Right renal cortex interstitium (tissue), 3 donors: ENCODE results near the gene NCOA3. TPM values are rescaled to one million over a fixed set of nuclear protein-coding genes. Genes with fewer than 3 reads are reported as not detected.
"Not testable (repeated sequence)": the region's sequence is repeated elsewhere in the genome, so short reads cannot be mapped to it uniquely, and the experiment has no call there.

Experiments
- DNase-seq, 3 donors: peaks; one replicate each; pipeline ENCODE4 v3.0.0-alpha.2; 2013; ENCODE audit warnings: low read depth in 3 of 3, low spot score in 2 of 3
- polyA plus RNA-seq, 3 donors: library from polyadenylated mRNA; unstranded; fragments of 120-200 nt; gene quantifications; one replicate each; pipeline ENCODE4 v1.2.1, GENCODE V29; 2013; ENCODE audit not compliant: insufficient read length in 3 of 3

NCOA3 gene
- polyA plus RNA-seq, 3 donors = 34.2 to 36.6 (median 35.3) TPM

- no peak for DNase-seq
These were observed 3.1 kb upstream of the NCOA3 start for GRCh38 chr20:47498606-47499005.

GRCh38 chr20:47499053-47499452 lies 2.6 kb upstream of the NCOA3 start:
- DNase-seq = no peak

GRCh38 chr20:47500082-47500481 lies 1.6 kb upstream of the NCOA3 start:
- not testable (repeated sequence) for DNase-seq

GRCh38 chr20:47500554-47500953 lies 1.1 kb upstream of the NCOA3 start:
- DNase-seq = no peak

GRCh38 chr20:47501116-47501481 lies 588 bp upstream of the NCOA3 start:
- peak in 1 of 3 donors; percentile 40 for DNase-seq

- DNase-seq = peak; percentile 36 to 43 (median 38)
These were observed 868 bp downstream of the NCOA3 start for GRCh38 chr20:47502271-47503239.

- DNase-seq = no peak
These were observed 2.0 kb downstream of the NCOA3 start for GRCh38 chr20:47503685-47504084.

GRCh38 chr20:47506335-47506734 lies 4.6 kb downstream of the NCOA3 start:
- DNase-seq = no peak

GRCh38 chr20:47506850-47507249 lies 5.2 kb downstream of the NCOA3 start:
- DNase-seq = no peak

GRCh38 chr20:47507275-47507981 lies 5.7 kb downstream of the NCOA3 start:
- not testable (repeated sequence) for DNase-seq

GRCh38 chr20:47508278-47508677 lies 6.6 kb downstream of the NCOA3 start:
- no peak for DNase-seq

GRCh38 chr20:47509104-47509661 lies 7.5 kb downstream of the NCOA3 start:
- no peak for DNase-seq

- no peak for DNase-seq
These were observed 8.0 kb downstream of the NCOA3 start for GRCh38 chr20:47509685-47510084.

- no peak for DNase-seq
These were observed 14.2 kb downstream of the NCOA3 start for GRCh38 chr20:47515843-47516242.

GRCh38 chr20:47521059-47521808 lies 19.5 kb downstream of the NCOA3 start:
- DNase-seq = no peak

GRCh38 chr20:47524015-47524784 lies 22.5 kb downstream of the NCOA3 start:
- no peak for DNase-seq

- no peak for DNase-seq
These were observed 25.5 kb downstream of the NCOA3 start for GRCh38 chr20:47527004-47527800.

- DNase-seq = no peak
These were observed 28.2 kb downstream of the NCOA3 start for GRCh38 chr20:47529840-47530239.

GRCh38 chr20:47531458-47531857 lies 29.8 kb downstream of the NCOA3 start:
- no peak for DNase-seq
